Keratinocyte (primary cell): Measurements from ENCODE around the gene GPR62. TPM values are rescaled to one million over a fixed set of nuclear protein-coding genes. Genes with fewer than 3 reads are reported as not detected.

Experiments used
- DNase-seq: peaks from one replicate; pipeline ENCODE4 v3.0.0-alpha.2; 2011; ENCODE audit warnings: low read depth, missing footprints, low spot score
- FAIRE-seq: peaks from 2 replicates; lab custom pipeline; 2011; peaks lifted over from hg19 to GRCh38; lab: Jason Lieb, UNC
- H2AFZ ChIP-seq: 2 replicates; pipeline ENCODE4 v1.6.0; 2012; ENCODE audit warnings: low read length, control low read depth, inconsistent platforms; ENCODE audit not compliant: control insufficient read depth
- H3K27ac ChIP-seq: 2 replicates; pipeline ENCODE4 v1.5.1; 2011; ENCODE audit warnings: low read length; ENCODE audit not compliant: control insufficient read depth, insufficient read depth
- H3K27me3 ChIP-seq: 3 replicates; pipeline ENCODE4 v1.6.0; 2011; ENCODE audit warnings: low read length; ENCODE audit not compliant: control insufficient read depth, insufficient read depth; ENCODE audit errors: extremely low read depth
- H3K36me3 ChIP-seq, 2 experiments: 2 replicates in 1 of 2; 3 replicates in 1 of 2; pipeline ENCODE4 v1.5.1; 2011; ENCODE audit warnings: low read length in 2 of 2, mild to moderate bottlenecking in 1 of 2; ENCODE audit not compliant: control insufficient read depth in 2 of 2, insufficient read depth in 2 of 2; ENCODE audit errors: extremely low read depth in 1 of 2
- H3K4me1 ChIP-seq: 3 replicates; pipeline ENCODE4 v1.5.1; 2011; ENCODE audit warnings: low read length; ENCODE audit not compliant: control insufficient read depth, insufficient read depth; ENCODE audit errors: extremely low read depth
- H3K4me2 ChIP-seq: 3 replicates; pipeline ENCODE4 v1.6.0; 2011; ENCODE audit warnings: low read depth, low read length; ENCODE audit not compliant: control insufficient read depth, insufficient read depth; ENCODE audit errors: extremely low read depth
- H3K4me3 ChIP-seq, 3 experiments: fragments of 200-600 bp in 1 of 3; sonication (generic) in 1 of 3; 2 replicates in 2 of 3; 3 replicates in 1 of 3; pipeline ENCODE4 v1.5.1; 2011 to 2016; ENCODE audit warnings: low read length in 3 of 3, mild to moderate bottlenecking in 3 of 3, control low read depth in 2 of 3, inconsistent platforms in 1 of 3, low read depth in 1 of 3, mixed read lengths in 1 of 3, mixed run types in 1 of 3, moderate library complexity in 1 of 3; ENCODE audit not compliant: control insufficient read depth in 2 of 3, insufficient read depth in 2 of 3; ENCODE audit errors: extremely low read depth in 1 of 3
- H3K79me2 ChIP-seq: 2 replicates; pipeline ENCODE4 v1.6.0; 2012; ENCODE audit warnings: low read length; ENCODE audit not compliant: control insufficient read depth, insufficient read depth
- H3K9ac ChIP-seq: 3 replicates; pipeline ENCODE4 v1.6.0; 2011; ENCODE audit warnings: low read length; ENCODE audit not compliant: control insufficient read depth, insufficient read depth; ENCODE audit errors: extremely low read depth
- H3K9me1 ChIP-seq: 3 replicates; pipeline ENCODE4 v1.6.0; 2011; ENCODE audit warnings: low read length; ENCODE audit not compliant: control insufficient read depth, insufficient read depth; ENCODE audit errors: extremely low read depth
- H3K9me3 ChIP-seq: 2 replicates; pipeline ENCODE4 v1.5.1; 2012; ENCODE audit warnings: low read depth, low read length; ENCODE audit not compliant: control insufficient read depth
- H4K20me1 ChIP-seq: 3 replicates; pipeline ENCODE4 v1.6.0; 2011; ENCODE audit warnings: low read length; ENCODE audit not compliant: control insufficient read depth, insufficient read depth; ENCODE audit errors: extremely low read depth
- EZH2 ChIP-seq: IDR thresholded peaks from one replicate; pipeline ENCODE4 v1.6.1; 2012; ENCODE audit warnings: inconsistent platforms, mild to moderate bottlenecking, low read length, moderate library complexity
- dilution Hi-C: fragments of 300-500 bp; cut with MboI; formaldehyde crosslinking; loops from one replicate; pipeline ENCODE4 v1.7.0; 2020; ENCODE audit warnings: low sequenced_read_pairs; ENCODE audit not compliant: extremely low pct_ligation_motif_present
- polyA plus RNA-seq, 5 experiments: library from polyadenylated mRNA; depleted of rRNA in 3 of 5; stranded (reverse) in 3 of 5; stranded (forward) in 1 of 5; unstranded in 1 of 5; fragments of >200 nt; gene quantifications; 1 replicate in 1 of 5; 2 replicates in 3 of 5; 3 replicates in 1 of 5; pipeline versions ENCODE4 v1.2.1 to v1.2.3, GENCODE V29; 2011 to 2012; ENCODE audit warnings: missing spikeins in 2 of 5, low read depth in 1 of 5, low replicate concordance in 1 of 5
- TF ChIP-seq, protein P1 (sequence below), 3 experiments: IDR thresholded peaks in 1 of 3; conservative IDR thresholded peaks in 1 of 3; optimal IDR thresholded peaks in 1 of 3; 2 replicates in 2 of 3; 3 replicates in 1 of 3; pipeline versions ENCODE3 to v1.5.1; 2011; ENCODE audit warnings: low read length in 3 of 3, mild to moderate bottlenecking in 3 of 3, moderate library complexity in 2 of 3, control low read depth in 1 of 3, inconsistent platforms in 1 of 3; ENCODE audit not compliant: insufficient read depth in 2 of 3; ENCODE audit errors: extremely low read depth in 1 of 3

Gene GPR62
- polyA plus RNA-seq, 1 donor (not counting 4 experiments of a cell fraction or from before 2014, with no cell fraction given), result not detected

DNA sequence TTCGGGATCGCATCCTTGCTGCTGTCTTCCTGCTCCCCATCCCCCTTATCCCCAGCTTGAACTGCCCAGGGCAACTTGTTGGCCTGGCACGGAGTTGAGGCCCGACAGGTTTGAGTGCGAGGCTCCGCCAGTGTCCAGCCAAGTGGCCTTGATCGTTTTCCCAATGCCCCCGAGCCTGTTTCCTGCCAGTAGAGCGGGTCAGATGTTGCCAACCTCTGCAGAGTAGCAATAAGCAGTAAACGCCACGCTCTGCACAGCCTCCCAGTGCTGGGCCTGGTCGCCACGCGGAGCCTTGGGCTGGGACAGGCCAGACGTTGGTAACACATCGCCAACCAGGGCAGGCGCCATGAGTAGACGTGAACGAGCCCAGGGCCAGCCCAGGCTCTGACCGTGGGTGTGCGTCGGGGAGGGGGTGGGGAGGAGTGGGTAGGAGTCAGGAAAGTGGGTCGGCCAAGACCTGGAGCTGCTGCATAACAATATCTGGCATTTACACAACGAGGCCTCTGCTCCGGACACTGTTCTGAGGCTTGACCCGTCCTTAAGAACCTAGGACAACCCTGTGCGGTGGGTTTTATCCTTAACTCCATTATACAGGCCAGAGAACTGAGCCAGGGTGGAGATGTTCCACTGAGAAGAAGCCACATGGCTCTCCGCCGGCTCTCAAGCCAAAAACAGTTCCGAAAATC is 19.2 kb downstream of the GPR62 start:
- Histone ChIP-seq H2AFZ (peak overlapping the region; percentile 80), H3K4me2 (peak overlapping the region; percentile 97), H3K36me3 (no peaks in the 10 kb centered on the region), H3K27me3 (no peaks in the 10 kb centered on the region), H3K9me1 (no peaks in the 10 kb centered on the region), H3K27ac (peak overlapping the region; percentile 78), H4K20me1 (no peaks in the 10 kb centered on the region), H3K9ac (peak overlapping the region; percentile 91), H3K9me3 (no peaks in the 10 kb centered on the region), H3K4me3 (peak overlapping the region; percentile 24 to 94 (median 31)), H3K4me1 (peaks cover 46% of the 10 kb centered on the region), H3K79me2 (peaks cover 4% of the 10 kb centered on the region)
- dilution Hi-C loops, result no loop called here
- FAIRE-seq (no peak), DNase-seq (no peak)
- TF ChIP-seq, protein P1, sequence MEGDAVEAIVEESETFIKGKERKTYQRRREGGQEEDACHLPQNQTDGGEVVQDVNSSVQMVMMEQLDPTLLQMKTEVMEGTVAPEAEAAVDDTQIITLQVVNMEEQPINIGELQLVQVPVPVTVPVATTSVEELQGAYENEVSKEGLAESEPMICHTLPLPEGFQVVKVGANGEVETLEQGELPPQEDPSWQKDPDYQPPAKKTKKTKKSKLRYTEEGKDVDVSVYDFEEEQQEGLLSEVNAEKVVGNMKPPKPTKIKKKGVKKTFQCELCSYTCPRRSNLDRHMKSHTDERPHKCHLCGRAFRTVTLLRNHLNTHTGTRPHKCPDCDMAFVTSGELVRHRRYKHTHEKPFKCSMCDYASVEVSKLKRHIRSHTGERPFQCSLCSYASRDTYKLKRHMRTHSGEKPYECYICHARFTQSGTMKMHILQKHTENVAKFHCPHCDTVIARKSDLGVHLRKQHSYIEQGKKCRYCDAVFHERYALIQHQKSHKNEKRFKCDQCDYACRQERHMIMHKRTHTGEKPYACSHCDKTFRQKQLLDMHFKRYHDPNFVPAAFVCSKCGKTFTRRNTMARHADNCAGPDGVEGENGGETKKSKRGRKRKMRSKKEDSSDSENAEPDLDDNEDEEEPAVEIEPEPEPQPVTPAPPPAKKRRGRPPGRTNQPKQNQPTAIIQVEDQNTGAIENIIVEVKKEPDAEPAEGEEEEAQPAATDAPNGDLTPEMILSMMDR (optimal IDR thresholded peaks at IDR 0.05 in 1 of 3, IDR thresholded peaks at IDR 0.05 in 1 of 3, conservative IDR thresholded peaks at IDR 0.05 in 1 of 3; ENCODE audit: extremely low read depth in 1 of 3, insufficient read depth in 2 of 3, low read length in 3 of 3), result peak in 1 of 3 experiments; percentile 7
- no peak for TF ChIP-seq EZH2

DNA sequence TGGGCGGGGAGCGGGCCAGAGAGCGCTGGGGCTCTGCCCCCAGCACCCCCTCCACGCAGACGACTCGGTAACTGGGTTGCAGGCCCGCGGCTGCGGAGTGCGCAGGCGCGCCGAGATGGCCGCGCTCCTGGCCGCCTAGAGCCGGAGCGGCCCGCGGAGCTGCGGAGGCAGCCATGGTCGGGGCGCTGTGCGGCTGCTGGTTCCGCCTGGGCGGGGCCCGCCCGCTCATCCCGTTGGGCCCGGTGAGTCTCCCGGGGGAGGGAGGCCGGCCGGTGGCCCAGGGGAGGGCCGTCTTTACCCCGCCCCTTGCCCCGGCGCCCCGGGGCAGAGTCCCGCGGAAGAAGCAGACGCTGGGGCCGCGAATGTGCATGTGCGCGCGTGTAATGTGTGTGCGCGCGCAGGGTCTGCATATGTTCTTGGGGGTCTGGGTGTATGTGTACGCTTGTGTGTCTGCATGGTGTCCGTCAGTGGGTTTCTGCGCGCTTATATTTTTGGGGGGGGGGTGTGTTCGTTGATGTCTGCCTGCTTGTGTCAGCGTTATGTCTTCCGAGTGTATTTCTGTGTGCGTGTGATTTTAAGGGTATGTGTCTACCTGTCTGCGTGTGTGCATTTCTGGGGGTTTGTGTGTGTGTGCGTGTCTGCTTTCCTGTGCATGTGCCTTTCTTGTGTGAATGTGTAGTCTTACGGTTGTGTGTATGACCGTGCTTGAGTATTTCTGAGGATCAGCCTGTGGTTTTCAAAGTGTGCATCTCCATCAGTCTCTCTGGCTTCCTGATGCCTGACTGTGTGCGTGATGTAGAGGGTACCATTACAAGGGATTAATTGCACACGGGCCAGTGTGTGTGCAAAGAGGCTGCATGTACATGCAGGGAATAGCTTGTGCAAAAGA is 20.0 kb downstream of the GPR62 start, which contains the start of gene ABHD14A:
Gene ABHD14A (plus strand): TSS at position 102 of the 889 bp plus-strand sequence. CDS start 72 bp downstream, at position 174.
- TF ChIP-seq EZH2, result no peak
- TF ChIP-seq, protein P1 (optimal IDR thresholded peaks at IDR 0.05 in 1 of 3, IDR thresholded peaks at IDR 0.05 in 1 of 3, conservative IDR thresholded peaks at IDR 0.05 in 1 of 3; ENCODE audit: extremely low read depth in 1 of 3, insufficient read depth in 2 of 3, low read length in 3 of 3), result no peak
- peak within 1 kb of the TSS; percentile 78 for H3K27ac ChIP-seq
- H3K9ac ChIP-seq, result peak within 1 kb of the TSS; percentile 91
- peak; percentile 17 for FAIRE-seq
- H3K4me1 ChIP-seq, result peaks cover 46% of the 10 kb centered on the region
- H3K4me3 ChIP-seq, result peak within 1 kb of the TSS; percentile 68 to 94 (median 91)
- H3K9me1 ChIP-seq, result no peaks in the 10 kb centered on the region
- H3K27me3 ChIP-seq, result no peaks in the 10 kb centered on the region
- no peaks in the 10 kb centered on the region for H3K36me3 ChIP-seq
- peak; percentile 36 for DNase-seq
- H3K9me3 ChIP-seq, result no peaks in the 10 kb centered on the region
- H3K4me2 ChIP-seq, result peak within 1 kb of the TSS; percentile 97
- dilution Hi-C loops, result no loop called here
- H2AFZ ChIP-seq, result peak within 1 kb of the TSS; percentile 80
- H4K20me1 ChIP-seq, result no peaks in the 10 kb centered on the region
- peaks cover 4% of the 10 kb centered on the region for H3K79me2 ChIP-seq
